DMS79 (cell line): ENCODE data around the gene GLP1R.

ENCODE experiments used
- DNase-seq: peaks from one replicate; lab custom pipeline; 2025; lab: John Stamatoyannopoulos, UW

Gene GLP1R

GRCh38 chr6:39048481-39049399 is at the start of gene GLP1R:
Gene GLP1R (plus strand): TSS chr6:39048781. CDS start chr6:39048841, 60 bp downstream.
- DNase-seq = no peak

- DNase-seq = no peak
Measured at GRCh38 chr6:39003072-39003471, 45.5 kb upstream of the GLP1R start.

DNA sequence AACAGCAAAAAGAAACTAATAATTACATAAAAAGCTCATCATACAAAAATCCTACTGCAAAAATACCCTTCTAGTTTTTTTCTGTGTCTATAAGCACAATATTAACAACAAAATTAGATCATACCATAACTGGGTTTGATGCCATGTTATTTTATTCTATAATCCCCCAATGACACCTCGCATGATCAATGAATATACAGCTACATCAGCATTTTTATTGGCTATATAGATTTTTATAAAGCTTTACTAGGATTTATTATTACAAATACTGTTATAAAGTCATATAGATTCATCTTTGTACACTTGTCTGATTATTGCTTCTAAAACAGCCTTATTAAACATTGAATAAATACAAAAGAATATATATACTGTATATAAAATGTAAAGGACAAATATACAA is 45.1 kb upstream of the GLP1R start:
- no peak for DNase-seq

GRCh38 chr6:39004801-39005200 is 43.8 kb upstream of the GLP1R start:
- DNase-seq = no peak

GRCh38 chr6:39005774-39006173 is 42.8 kb upstream of the GLP1R start:
- peak; percentile 32 for DNase-seq

DNA sequence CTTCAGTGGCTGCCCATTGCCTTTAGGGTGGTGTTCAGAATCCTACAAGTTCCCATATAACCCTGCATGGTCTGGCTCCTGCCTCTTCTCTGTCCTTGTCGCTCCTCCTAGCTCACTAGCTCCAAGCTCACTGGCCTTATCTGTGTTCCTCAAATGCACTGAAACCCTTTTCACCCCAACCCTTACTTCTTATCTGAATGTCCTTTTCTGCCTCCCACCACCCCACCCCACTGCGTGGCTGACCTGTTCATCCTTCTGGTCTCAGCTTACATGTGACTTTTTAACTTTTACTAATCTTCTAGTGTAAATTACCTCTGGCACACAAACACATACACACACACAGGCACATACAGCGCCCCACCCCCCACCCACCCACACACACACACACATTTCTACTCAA is 41.0 kb upstream of the GLP1R start:
- no peak for DNase-seq

GRCh38 chr6:39008737-39009136 is 39.8 kb upstream of the GLP1R start:
- no peak for DNase-seq

GRCh38 chr6:39009476-39009875 is 39.1 kb upstream of the GLP1R start:
- DNase-seq = no peak

DNA sequence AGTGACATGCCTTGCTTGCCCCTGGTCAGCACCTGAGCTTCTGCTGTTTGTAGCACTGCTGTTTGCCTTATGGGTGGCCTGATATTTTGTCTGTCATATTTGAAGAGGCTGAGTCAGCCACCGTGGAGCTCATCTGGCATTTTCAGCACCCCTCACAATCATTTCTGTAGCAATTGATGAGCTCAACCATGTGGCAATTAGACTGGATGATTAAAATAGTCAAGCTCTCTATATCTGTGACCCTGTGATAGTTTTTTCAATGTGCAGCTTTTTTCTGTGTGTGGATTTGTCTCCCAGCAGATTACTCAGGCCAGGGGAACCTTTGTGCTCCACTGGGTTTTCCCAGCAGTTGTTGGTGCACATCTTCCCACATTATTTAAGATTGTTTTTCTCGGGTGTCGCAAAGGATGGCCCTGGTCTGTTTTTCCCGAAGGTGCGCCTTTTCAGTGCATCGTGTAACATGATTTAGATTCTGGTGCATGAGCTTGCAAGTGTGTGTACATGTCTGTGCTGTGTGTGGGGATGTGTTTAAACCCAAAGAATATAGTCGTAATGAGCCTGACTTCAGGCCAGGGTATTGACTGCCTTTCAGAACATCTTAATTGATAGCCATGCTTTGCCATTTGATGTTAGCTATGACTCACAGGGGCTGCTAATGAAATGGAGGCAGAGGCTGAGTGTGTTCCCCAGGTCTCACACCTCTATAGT is 31.6 kb upstream of the GLP1R start:
- no peak for DNase-seq

GRCh38 chr6:39017547-39017880 is 31.1 kb upstream of the GLP1R start:
- DNase-seq = no peak

DNA sequence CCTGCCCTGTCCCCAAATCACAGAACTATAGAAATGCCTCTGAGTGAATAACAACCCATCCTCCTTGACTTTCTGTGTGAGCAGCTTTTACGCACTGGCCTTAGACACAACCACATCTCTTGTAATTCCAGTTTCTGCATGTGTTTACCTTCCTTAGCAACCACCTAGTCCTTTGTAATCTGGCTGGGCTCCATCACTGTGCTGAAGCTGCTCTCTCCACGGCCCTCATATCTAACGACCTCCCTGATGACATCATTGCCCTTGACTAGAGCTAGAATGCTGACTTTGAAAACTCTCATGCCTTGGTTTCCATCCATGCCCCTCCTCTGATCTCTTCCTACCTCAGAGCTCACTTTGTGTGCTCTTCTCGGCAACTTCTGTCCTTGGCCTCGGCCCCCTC is 30.5 kb upstream of the GLP1R start:
- peak; percentile 52 for DNase-seq

GRCh38 chr6:39020136-39020535 is 28.4 kb upstream of the GLP1R start:
- DNase-seq = no peak

GRCh38 chr6:39021041-39021440 is 27.5 kb upstream of the GLP1R start:
- no peak for DNase-seq

DNA sequence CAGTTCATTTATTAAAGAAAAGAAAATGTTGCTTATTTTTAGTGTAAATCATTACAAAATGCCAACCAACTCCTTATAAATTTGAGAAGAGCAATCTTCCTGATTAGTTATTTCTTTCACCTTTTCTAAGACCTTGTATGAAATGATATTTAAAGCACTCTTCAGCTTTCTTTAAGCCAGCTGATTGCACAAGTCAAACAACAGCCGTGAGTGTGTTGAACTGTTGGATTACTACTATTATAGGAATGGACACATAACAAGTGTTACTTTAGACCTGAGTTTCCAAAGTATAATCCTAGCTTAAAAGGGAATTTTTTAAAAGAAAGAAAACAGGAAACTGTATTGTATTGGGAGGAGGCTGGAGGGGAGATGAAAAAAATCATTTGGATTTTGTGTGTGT is 26.8 kb upstream of the GLP1R start:
- no peak for DNase-seq

DNA sequence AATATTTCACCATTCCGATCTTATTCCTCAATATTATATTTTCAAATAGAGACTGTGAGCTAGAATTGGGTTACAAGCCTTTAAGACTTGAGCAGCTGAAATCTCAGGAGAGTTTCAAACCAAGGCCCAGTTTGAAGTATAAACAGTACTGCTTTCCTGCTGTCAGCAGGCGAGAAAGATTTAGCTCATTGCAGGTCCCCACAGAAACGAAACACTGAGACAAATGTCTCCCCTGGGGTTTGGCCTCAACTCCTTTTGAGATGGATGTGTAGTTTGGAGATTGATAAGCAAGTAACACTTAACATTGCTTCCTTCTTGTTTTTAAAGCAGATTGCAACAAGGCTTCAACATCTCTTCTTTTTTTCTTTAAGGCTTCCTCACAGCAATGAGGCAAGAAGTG is 22.4 kb upstream of the GLP1R start:
- DNase-seq = no peak

DNA sequence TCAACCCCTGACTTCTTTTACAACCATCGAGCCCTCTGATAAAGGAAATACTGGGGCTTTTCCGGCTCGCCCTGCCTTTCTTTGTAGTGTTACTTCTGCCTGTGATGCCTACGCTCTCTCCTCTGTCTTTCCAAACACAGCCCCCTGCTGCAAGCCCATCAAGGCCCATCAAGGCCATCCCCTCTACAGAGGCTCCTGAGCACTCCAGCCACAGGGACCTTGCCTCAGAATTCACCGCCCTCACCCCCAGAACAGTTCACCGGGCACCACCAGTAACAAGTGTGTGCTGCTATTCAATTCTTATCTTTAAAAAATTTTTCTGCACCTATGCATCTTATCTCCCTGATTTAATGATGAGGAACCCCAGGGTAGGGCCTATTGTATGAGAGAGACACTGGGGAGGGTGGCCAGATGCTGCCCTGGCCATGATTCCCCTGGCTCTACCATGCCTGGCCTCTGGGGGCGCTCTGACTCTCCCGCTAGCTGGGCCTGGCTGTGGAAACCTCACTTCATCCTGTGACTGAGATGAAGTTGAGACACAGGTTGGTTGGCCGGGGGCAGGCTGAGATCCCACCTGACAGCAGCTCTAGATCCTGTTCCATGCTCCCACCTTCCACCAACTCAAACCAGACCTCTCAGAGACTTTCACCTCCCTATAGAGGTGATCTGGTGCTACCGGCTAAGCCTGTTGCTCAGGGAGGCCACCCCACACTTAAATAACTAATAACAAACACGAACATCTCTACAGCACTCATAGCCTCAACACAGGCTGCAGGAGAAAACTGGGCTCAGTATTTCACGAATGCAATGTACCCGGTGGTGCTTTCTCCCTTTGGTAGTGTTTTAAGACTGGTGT is 19.2 kb upstream of the GLP1R start:
- no peak for DNase-seq

DNA sequence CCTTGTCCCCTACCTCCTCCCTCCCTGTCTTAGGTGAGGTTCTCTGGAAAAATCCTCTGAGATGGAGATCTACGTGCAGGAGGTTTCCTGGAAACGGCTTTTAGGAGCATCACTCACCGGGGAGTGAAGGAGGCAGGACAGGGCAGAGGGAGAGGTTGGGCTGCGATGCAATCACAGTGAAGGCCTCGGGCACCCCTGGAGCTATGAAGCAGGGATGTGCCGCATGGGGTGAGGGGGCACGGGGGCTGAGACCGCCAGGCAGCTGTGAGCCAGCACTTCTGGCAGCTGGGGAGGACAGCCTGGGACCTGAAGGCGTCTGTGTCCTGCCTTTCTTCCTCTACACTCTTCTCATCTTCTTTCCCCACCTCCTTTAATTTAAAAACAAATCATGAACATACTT is 12.9 kb upstream of the GLP1R start:
- DNase-seq = no peak

- no peak for DNase-seq
Measured at GRCh38 chr6:39037082-39037508, 11.5 kb upstream of the GLP1R start.

DNA sequence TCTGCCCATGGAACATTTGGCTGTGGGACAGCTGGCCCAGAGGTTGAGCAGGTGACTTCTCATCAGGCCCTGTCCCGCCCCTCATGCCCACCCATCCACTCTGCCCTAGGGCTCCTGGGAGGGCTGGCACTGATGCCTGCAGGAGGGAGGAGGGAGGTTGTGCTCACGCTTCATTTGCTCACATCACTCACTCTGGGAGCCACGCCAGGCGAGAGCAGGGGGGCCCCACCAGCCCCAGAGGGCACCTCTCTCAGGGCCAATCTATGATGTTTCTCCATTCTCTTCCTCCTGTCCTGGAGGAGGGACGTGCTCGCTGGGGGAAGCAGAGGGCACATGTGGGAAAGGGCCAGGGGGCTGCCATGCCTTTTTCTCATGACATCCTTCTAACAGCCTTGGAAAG is 10.9 kb upstream of the GLP1R start:
- DNase-seq = peak; percentile 30

- peak; percentile 58 for DNase-seq
Measured at GRCh38 chr6:39040080-39040673, 8.4 kb upstream of the GLP1R start.

- DNase-seq = no peak
Measured at GRCh38 chr6:39041072-39041471, 7.5 kb upstream of the GLP1R start.

DNA sequence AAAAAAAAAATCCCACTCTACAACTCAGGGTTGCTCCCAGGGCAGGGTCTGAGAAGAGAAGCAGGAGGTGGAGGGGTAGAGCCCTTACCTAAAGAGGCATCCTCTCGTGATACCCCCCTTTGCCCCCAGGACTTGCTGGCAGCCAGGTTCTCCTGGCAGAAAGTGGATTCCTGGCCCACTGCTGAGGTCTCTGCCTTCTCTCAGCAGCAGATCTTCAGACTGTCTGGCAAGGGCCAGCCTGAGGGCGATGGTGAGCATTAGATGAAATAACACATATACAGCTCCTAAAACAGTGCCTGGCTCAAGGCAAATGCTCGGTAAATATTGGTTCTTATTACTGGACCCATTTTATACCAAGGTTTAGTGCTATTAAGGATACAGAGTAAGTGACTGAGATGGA is 4.8 kb upstream of the GLP1R start:
- DNase-seq = no peak
